C4-2B (cell line): ENCODE measurements around the gene AMDHD2.

Source experiments
- H3K27ac ChIP-seq: fragments of 450-650 bp; 2 replicates; pipeline ENCODE4 v1.5.1; 2017
- ZFX ChIP-seq: fragments of 450-650 bp; IDR thresholded peaks from 2 replicates; pipeline ENCODE4 v1.6.1; 2017
- TF ChIP-seq, protein P1 (sequence below): fragments of 450-650 bp; conservative IDR thresholded peaks from 2 replicates; pipeline ENCODE4 v1.5.1; 2017; ENCODE audit warnings: mild to moderate bottlenecking

The AMDHD2 gene, protein sequence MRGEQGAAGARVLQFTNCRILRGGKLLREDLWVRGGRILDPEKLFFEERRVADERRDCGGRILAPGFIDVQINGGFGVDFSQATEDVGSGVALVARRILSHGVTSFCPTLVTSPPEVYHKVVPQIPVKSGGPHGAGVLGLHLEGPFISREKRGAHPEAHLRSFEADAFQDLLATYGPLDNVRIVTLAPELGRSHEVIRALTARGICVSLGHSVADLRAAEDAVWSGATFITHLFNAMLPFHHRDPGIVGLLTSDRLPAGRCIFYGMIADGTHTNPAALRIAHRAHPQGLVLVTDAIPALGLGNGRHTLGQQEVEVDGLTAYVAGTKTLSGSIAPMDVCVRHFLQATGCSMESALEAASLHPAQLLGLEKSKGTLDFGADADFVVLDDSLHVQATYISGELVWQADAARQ

DNA sequence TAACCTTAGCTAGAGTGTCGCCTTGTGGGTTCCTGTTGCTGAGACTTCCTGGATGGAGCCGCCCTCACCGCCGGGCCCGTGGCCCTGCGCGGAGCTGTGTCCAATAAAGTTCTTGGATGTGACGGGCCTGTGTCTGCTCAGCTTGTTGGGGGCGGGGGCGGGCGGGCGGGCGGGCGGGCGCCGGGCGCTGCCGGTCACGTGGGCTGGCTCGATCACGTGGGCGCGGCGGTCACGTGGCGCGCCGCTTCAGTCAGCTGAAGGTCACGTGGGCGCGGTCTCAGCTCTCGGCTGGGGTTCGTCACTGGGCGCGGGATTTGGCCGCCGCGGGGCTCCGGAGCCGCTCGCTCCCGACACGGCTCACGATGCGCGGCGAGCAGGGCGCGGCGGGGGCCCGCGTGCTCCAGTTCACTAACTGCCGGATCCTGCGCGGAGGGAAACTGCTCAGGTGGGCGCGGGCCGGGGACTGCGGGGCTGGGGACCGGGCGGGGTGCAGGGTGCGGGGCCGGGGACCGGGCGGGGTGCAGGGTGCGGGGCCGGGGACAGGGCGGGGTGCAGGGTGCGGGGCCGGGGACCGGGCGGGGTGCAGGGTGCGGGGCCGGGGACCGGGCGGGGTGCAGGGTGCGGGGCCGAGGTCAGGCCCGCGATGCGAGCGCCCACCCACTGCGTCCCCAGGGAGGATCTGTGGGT, at the start of gene AMDHD2:
AMDHD2 (plus strand) TSS at position 275 of the 687 bp plus-strand sequence; CDS start at position 363, 88 bp downstream.
- TF ChIP-seq, protein P1, sequence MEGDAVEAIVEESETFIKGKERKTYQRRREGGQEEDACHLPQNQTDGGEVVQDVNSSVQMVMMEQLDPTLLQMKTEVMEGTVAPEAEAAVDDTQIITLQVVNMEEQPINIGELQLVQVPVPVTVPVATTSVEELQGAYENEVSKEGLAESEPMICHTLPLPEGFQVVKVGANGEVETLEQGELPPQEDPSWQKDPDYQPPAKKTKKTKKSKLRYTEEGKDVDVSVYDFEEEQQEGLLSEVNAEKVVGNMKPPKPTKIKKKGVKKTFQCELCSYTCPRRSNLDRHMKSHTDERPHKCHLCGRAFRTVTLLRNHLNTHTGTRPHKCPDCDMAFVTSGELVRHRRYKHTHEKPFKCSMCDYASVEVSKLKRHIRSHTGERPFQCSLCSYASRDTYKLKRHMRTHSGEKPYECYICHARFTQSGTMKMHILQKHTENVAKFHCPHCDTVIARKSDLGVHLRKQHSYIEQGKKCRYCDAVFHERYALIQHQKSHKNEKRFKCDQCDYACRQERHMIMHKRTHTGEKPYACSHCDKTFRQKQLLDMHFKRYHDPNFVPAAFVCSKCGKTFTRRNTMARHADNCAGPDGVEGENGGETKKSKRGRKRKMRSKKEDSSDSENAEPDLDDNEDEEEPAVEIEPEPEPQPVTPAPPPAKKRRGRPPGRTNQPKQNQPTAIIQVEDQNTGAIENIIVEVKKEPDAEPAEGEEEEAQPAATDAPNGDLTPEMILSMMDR, result no peak
- TF ChIP-seq ZFX, result no peak
- peak within 1 kb of the TSS; percentile 58 for H3K27ac ChIP-seq

DNA sequence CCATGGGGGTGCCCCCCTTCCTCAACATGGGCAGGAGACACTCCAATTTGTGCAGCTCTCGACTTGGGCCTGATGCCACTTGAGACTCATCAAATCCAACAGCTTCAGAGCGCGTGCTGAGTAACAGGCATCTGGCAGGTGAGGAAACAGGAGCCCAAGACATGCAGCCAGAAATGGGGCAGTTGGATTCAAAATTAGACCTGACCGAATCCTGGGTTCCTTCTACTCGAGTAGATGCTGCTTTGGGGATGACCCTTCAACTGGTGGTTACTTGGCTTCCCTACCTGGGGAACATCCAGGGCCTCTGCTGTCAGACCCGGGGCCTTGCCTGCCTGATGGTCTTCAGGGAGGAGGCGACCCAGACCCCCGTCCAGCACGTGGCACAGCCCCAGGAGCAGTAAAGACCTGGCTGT, 49.6 kb upstream of the AMDHD2 start:
- TF ChIP-seq, protein P1, result no peak
- TF ChIP-seq ZFX, result no peak
- H3K27ac ChIP-seq, result peak overlapping the region; percentile 26

- H3K27ac ChIP-seq, result peak within 1 kb of the TSS; percentile 26
- TF ChIP-seq ZFX, result 0 out of 2 replicates have a peak, but pooled peaks have one; percentile 14
- TF ChIP-seq, protein P1, result no peak
These were observed 49.0 kb upstream of the AMDHD2 start, which contains the start of gene NTN3 for GRCh38 chr16:2471016-2471652. Gene NTN3, plus strand, starts transcription at chr16:2471297. Its CDS starts 405 bp downstream, at chr16:2471702.

- TF ChIP-seq, protein P1, result no peak
- TF ChIP-seq ZFX, result no peak
- H3K27ac ChIP-seq, result peak overlapping the region; percentile 26
These were observed 48.3 kb upstream of the AMDHD2 start for GRCh38 chr16:2471653-2472487.

DNA sequence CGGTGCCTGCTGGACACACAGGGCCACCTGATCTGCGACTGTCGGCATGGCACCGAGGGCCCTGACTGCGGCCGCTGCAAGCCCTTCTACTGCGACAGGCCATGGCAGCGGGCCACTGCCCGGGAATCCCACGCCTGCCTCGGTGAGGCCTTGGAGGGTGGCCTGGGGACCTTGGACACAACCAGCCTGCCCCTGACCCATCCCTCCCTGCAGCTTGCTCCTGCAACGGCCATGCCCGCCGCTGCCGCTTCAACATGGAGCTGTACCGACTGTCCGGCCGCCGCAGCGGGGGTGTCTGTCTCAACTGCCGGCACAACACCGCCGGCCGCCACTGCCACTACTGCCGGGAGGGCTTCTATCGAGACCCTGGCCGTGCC, 47.7 kb upstream of the AMDHD2 start:
- no peak for TF ChIP-seq ZFX
- TF ChIP-seq, protein P1, result no peak

GRCh38 chr16:2472885-2473445, 47.2 kb upstream of the AMDHD2 start:
- TF ChIP-seq, protein P1, result no peak
- TF ChIP-seq ZFX, result no peak
- H3K27ac ChIP-seq, result peak overlapping the region; percentile 94

More for the DNA sequence above, 47.7 kb upstream of the AMDHD2 start:
- H3K27ac ChIP-seq, result no peak overlapping the region
